ENCODE measurements around the gene NKIRAS1. TPM values are rescaled to one million over a fixed set of nuclear protein-coding genes. Genes with fewer than 3 reads are reported as not detected.
"Not testable (repeated sequence)": the region's sequence is repeated elsewhere in the genome, so short reads cannot be mapped to it uniquely, and the experiment has no call there.

The NKIRAS1 gene
- total RNA-seq, 2 experiments from 2014 or later, result 3.6 to 3.9 TPM

DNA sequence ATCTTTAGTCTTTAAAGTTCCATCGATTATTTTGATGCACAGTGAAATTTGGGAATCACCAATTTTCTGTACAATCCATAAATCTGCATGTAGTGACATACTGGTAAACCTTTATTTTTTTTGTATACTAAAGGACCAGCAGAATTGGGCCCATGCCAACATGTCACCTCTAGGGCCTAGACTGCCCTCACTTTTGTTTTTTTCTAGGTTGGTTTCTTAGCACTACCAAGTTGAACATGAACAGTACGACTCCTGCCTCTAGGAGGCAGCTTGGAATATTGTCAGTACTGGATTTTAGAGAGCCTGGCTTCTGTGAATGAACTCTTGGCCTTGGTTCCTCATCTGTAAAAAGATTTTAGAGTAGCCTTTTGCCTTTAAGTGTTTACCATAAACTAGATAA is 32.3 kb downstream of the NKIRAS1 start:
- intact Hi-C loops (cut with micrococcal nuclease), result no loop called here
- POLR2A ChIA-PET, result interaction anchor here (1.7 kb wide), 1 partner anchor 33 kb away, joined by 4 read pairs; the partner anchor contains the start of genes NKIRAS1 and RPL15

DNA sequence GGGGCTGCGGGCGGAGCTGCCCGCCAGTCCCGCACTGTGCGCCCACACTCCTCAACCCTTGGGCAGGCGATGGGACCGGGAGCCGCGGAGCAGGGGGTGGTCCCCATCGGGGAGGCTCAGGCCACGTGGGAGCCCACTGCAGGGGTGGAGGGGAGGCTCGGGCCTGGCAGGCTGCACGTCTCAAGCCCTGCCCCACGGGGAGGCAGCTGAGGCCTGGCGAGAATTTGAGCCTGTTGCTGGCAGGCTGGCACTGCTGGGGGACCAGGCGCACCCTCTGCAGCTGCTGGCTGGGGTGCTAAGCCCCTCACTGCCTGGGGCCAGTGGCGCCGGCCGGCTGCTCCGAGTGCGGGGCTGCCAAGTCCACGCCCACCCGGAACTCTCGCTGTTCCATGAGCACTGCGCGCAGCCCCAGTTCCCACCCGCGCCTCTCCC is 34.3 kb downstream of the NKIRAS1 start:
- intact Hi-C loops (cut with micrococcal nuclease), result no loop called here
- Mint-ChIP-seq H3K27me3 (no peaks in the 10 kb centered on the region), H3K27ac (no peak overlapping the region), H3K4me3 (no peak overlapping the region), H3K4me1 (ENCODE audit: low read depth) (peaks cover 18% of the 10 kb centered on the region), H3K36me3 (ENCODE audit: low read depth) (peaks cover 18% of the 10 kb centered on the region), H3K9me3 (no peaks in the 10 kb centered on the region)
- no peak for TF ChIP-seq CTCF (IDR thresholded peaks at IDR 0.05)
- ATAC-seq (no peak), DNase-seq (no peak)
- CTCF ChIA-PET, result interaction anchor here (1.1 kb wide), 1 partner anchor 49 kb away, joined by 3 read pairs; no protein-coding TSS in a partner anchor
- POLR2A ChIA-PET, result interaction anchor here (1.2 kb wide), 1 partner anchor 36 kb away, joined by 3 read pairs; no protein-coding TSS in a partner anchor

More for the DNA sequence above, 32.3 kb downstream of the NKIRAS1 start:
- ATAC-seq (no peak), DNase-seq (no peak)
- H3K36me3 Mint-ChIP-seq (ENCODE audit: low read depth), result peaks cover 13% of the 10 kb centered on the region
- no peak for TF ChIP-seq CTCF (IDR thresholded peaks at IDR 0.05)
- CTCF ChIA-PET, result interaction anchor here (0.9 kb wide), 1 partner anchor 50 kb away, joined by 4 read pairs; no protein-coding TSS in a partner anchor
- H3K27me3 Mint-ChIP-seq, result no peaks in the 10 kb centered on the region
- H3K4me3 Mint-ChIP-seq, result no peak overlapping the region
- H3K4me1 Mint-ChIP-seq (ENCODE audit: low read depth), result peaks cover 15% of the 10 kb centered on the region
- H3K9me3 Mint-ChIP-seq, result no peaks in the 10 kb centered on the region
- H3K27ac Mint-ChIP-seq, result no peak overlapping the region

- intact Hi-C loops (cut with micrococcal nuclease); H3K9me3 Mint-ChIP-seq; ATAC-seq; H3K27me3 Mint-ChIP-seq: not testable (repeated sequence)
- ChIA-PET CTCF (interaction anchor here (1.1 kb wide), 1 partner anchor 48 kb away, joined by 3 read pairs; no protein-coding TSS in a partner anchor), POLR2A (interaction anchor here (1.1 to 1.2 kb wide), 2 partner anchors 35 to 37 kb away, joined by 3 to 5 read pairs; partner anchors contain the start of genes NKIRAS1 and RPL15)
- Mint-ChIP-seq H3K27ac (peak overlapping the region; percentile 12), H3K4me3 (peak overlapping the region; percentile 37), H3K4me1 (ENCODE audit: low read depth) (peaks cover 20% of the 10 kb centered on the region), H3K36me3 (ENCODE audit: low read depth) (peaks cover 18% of the 10 kb centered on the region)
- peak; percentile 18 for DNase-seq
These were observed 34.8 kb downstream of the NKIRAS1 start for GRCh38 chr3:23881993-23882392.

DNA sequence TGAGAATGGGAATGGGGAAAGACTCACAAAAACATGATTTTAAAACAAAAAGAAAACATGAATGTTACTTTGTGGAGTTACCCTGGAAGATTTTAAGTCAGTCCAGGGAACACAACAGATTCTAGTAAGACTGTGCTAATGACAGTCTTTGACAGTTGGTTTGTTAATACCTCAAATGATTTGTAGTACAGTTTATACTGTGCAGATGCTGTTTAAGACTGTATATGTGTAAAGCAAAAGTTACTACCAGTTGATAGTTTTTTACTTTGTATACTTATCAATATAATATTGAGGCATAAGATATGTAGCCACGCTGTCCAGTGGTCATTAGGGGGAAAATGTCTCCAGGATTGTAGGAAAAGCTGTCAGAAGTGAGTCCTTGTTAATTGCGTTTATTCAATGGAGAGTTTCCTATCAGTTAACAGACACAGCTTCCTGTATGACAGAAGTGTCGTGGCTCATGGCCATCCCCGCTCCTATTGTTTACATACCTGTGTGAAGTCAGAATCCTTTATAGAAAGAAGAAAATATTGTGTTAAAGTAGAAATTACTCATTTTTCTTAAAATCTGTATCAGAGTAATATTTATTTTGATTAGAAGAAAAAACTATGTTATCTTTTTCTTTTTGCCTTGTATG is 36.0 kb downstream of the NKIRAS1 start:
- H3K27ac Mint-ChIP-seq, result no peak overlapping the region
- H3K9me3 Mint-ChIP-seq, result no peaks in the 10 kb centered on the region
- peaks cover 20% of the 10 kb centered on the region for H3K4me1 Mint-ChIP-seq (ENCODE audit: low read depth)
- ChIA-PET POLR2A (interaction anchor here (3.1 kb wide), 1 partner anchor 36 kb away, joined by 9 read pairs; the partner anchor contains the start of genes NKIRAS1 and RPL15), CTCF (no interaction called here)
- H3K36me3 Mint-ChIP-seq (ENCODE audit: low read depth), result peaks cover 18% of the 10 kb centered on the region
- H3K27me3 Mint-ChIP-seq, result no peaks in the 10 kb centered on the region
- intact Hi-C loops (cut with micrococcal nuclease), result no loop called here
- no peak for DNase-seq
- TF ChIP-seq CTCF (IDR thresholded peaks at IDR 0.05), result no peak
- H3K4me3 Mint-ChIP-seq, result no peak overlapping the region
- ATAC-seq, result peak; percentile 55

DNA sequence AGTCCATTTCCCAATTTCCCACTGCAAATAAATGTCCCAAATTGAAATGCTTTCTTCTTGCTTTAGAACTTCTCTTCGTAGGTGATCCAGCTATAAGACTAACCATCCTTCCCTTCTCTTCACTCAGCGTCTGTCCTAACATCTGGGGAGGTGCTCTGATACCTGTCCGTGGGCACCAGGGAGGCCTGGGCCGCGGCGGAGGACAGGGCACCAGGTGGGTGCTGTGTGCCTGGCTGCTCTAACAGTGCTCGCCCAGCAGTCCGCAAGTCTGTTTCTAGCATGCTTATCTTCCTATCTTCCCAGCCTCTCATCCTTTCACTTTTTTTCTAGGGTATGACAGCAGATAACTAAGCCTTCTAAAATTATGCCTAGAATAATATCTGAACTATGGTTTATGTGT is 37.3 kb downstream of the NKIRAS1 start:
- Mint-ChIP-seq H3K9me3 (no peaks in the 10 kb centered on the region), H3K4me1 (ENCODE audit: low read depth) (peaks cover 20% of the 10 kb centered on the region), H3K36me3 (ENCODE audit: low read depth) (peaks cover 18% of the 10 kb centered on the region), H3K27ac (no peak overlapping the region), H3K27me3 (no peaks in the 10 kb centered on the region), H3K4me3 (no peak overlapping the region)
- intact Hi-C loops (cut with micrococcal nuclease), result no loop called here
- DNase-seq, result no peak
- TF ChIP-seq CTCF (IDR thresholded peaks at IDR 0.05), result no peak
- ATAC-seq, result no peak
- ChIA-PET CTCF (interaction anchor here (1.4 kb wide), 1 partner anchor 9 kb away, joined by 7 read pairs; no protein-coding TSS in a partner anchor), POLR2A (interaction anchor here (3.1 kb wide), 1 partner anchor 37 kb away, joined by 9 read pairs; the partner anchor contains the start of genes NKIRAS1 and RPL15)
